Measurements from ENCODE around the gene MAB21L1. TPM values are rescaled to one million over a fixed set of nuclear protein-coding genes. Genes with fewer than 3 reads are reported as not detected.

MAB21L1 gene
- total and polyA plus RNA-seq, 7 donors = 0.34 to 1.8 (median 1.2) TPM

- no peak overlapping the region for H3K4me3 ChIP-seq
- no peaks in the 10 kb centered on the region for H3K36me3 ChIP-seq (ENCODE audit: insufficient read depth in 1 of 2, low read depth in 1 of 2)
- intact Hi-C loops (cut with DNase I) = no loop called here
- no peak for TF ChIP-seq CTCF (IDR thresholded peaks at IDR 0.05)
- DNase-seq = no peak
- H3K27me3 ChIP-seq (ENCODE audit: insufficient read depth in 3 of 3, low read length in 2 of 3) = no peaks in the 10 kb centered on the region
- WGBS, 3 donors = 90 to 98% (median 91%) methylated on average over 1 of the region's 1 CpG
- no peak for ATAC-seq
- H3K9me3 ChIP-seq = no peaks in the 10 kb centered on the region
- H3K4me1 ChIP-seq = no peaks in the 10 kb centered on the region
- no peak overlapping the region for H3K27ac ChIP-seq
Observed at GRCh38 chr13:35482527-35482926, 6.0 kb upstream of the MAB21L1 start.

- no peak overlapping the region for H3K27ac ChIP-seq
- WGBS, 3 donors = 74 to 91% (median 79%) methylated on average over 2 of the region's 2 CpGs
- H3K4me3 ChIP-seq = no peak overlapping the region
- DNase-seq = no peak
- ATAC-seq = no peak
- TF ChIP-seq CTCF (IDR thresholded peaks at IDR 0.05) = no peak
- intact Hi-C loops (cut with DNase I) = no loop called here
- H3K9me3 ChIP-seq = no peaks in the 10 kb centered on the region
- no peaks in the 10 kb centered on the region for H3K36me3 ChIP-seq (ENCODE audit: insufficient read depth in 1 of 2, low read depth in 1 of 2)
- H3K27me3 ChIP-seq (ENCODE audit: insufficient read depth in 3 of 3, low read length in 2 of 3) = no peaks in the 10 kb centered on the region
- no peaks in the 10 kb centered on the region for H3K4me1 ChIP-seq
Observed at GRCh38 chr13:35481777-35482176, 5.3 kb upstream of the MAB21L1 start.

GRCh38 chr13:35480346-35480745 lies 3.9 kb upstream of the MAB21L1 start:
- Histone ChIP-seq H3K4me3 (no peak overlapping the region), H3K4me1 (no peaks in the 10 kb centered on the region), H3K27me3 (ENCODE audit: insufficient read depth in 3 of 3, low read length in 2 of 3) (no peaks in the 10 kb centered on the region), H3K27ac (no peak overlapping the region), H3K36me3 (ENCODE audit: insufficient read depth in 1 of 2, low read depth in 1 of 2) (no peaks in the 10 kb centered on the region), H3K9me3 (no peaks in the 10 kb centered on the region)
- 85 to 95% (median 94%) methylated on average over 2 of the region's 2 CpGs for WGBS, 3 donors
- DNase-seq (no peak), ATAC-seq (no peak)
- no peak for TF ChIP-seq CTCF (IDR thresholded peaks at IDR 0.05)
- intact Hi-C loops (cut with DNase I) = no loop called here

GRCh38 chr13:35479706-35480105 lies 3.2 kb upstream of the MAB21L1 start:
- no peak overlapping the region for H3K27ac ChIP-seq
- intact Hi-C loops (cut with DNase I) = no loop called here
- H3K9me3 ChIP-seq = no peaks in the 10 kb centered on the region
- 88 to 97% (median 96%) methylated on average over 1 of the region's 1 CpG for WGBS, 3 donors
- no peaks in the 10 kb centered on the region for H3K36me3 ChIP-seq (ENCODE audit: insufficient read depth in 1 of 2, low read depth in 1 of 2)
- ATAC-seq = no peak
- H3K4me1 ChIP-seq = no peaks in the 10 kb centered on the region
- no peak for TF ChIP-seq CTCF (IDR thresholded peaks at IDR 0.05)
- no peak overlapping the region for H3K4me3 ChIP-seq
- H3K27me3 ChIP-seq (ENCODE audit: insufficient read depth in 3 of 3, low read length in 2 of 3) = no peaks in the 10 kb centered on the region
- no peak for DNase-seq

DNA sequence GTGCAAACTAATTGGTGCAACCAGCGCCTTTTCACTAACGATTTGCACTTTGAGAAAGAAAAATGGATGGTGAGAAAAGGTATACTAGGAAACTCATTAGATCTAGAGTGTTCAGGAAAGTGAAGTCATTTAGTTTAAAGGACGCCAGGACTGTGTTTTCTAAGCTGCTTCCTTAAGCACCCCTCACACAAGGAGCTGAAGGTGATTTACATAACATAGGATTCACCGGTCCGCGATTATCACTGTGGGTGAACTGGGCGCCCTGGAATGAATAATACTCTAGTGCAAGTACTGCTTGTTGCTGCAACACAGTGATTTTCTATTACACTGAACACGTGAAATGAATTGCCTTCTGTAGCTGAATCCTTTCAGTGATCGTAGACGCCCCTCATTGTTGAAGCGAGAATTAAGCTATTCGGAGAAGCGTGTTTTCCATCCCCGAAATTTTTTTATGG lies 2.6 kb upstream of the MAB21L1 start:
- Histone ChIP-seq H3K27ac (no peak overlapping the region), H3K4me1 (no peaks in the 10 kb centered on the region), H3K27me3 (ENCODE audit: insufficient read depth in 3 of 3, low read length in 2 of 3) (no peaks in the 10 kb centered on the region), H3K36me3 (ENCODE audit: insufficient read depth in 1 of 2, low read depth in 1 of 2) (no peaks in the 10 kb centered on the region), H3K9me3 (no peaks in the 10 kb centered on the region), H3K4me3 (no peak overlapping the region)
- WGBS, 3 donors = 90% methylated on average over 14 of the region's 14 CpGs
- TF ChIP-seq CTCF (IDR thresholded peaks at IDR 0.05) = no peak
- no peak for DNase-seq
- no peak for ATAC-seq
- intact Hi-C loops (cut with DNase I) = no loop called here
